IPS DF 6.9 (cell line): ENCODE measurements around the gene MYO1D.

Source experiments
- DNase-seq: peaks from one replicate; pipeline ENCODE4 v3.0.0-alpha.2; 2013; ENCODE audit warnings: low read depth, low spot score
- H3K27ac ChIP-seq: one replicate; pipeline ENCODE4 v1.5.1; 2013; ENCODE audit warnings: low read length, control low read depth
- H3K27me3 ChIP-seq: 2 replicates; pipeline ENCODE4 v1.6.1; 2013; ENCODE audit warnings: mild to moderate bottlenecking, low read length; ENCODE audit not compliant: control insufficient read depth, insufficient read depth
- H3K36me3 ChIP-seq: 2 replicates; pipeline ENCODE4 v1.6.1; 2013; ENCODE audit warnings: low read length; ENCODE audit not compliant: control insufficient read depth, insufficient read depth
- H3K4me1 ChIP-seq: 2 replicates; pipeline ENCODE4 v1.6.1; 2013; ENCODE audit warnings: low read length; ENCODE audit not compliant: control insufficient read depth, insufficient read depth
- H3K4me3 ChIP-seq: 2 replicates; pipeline ENCODE4 v1.5.1; 2013; ENCODE audit warnings: mild to moderate bottlenecking, low read length
- H3K9me3 ChIP-seq: 2 replicates; pipeline ENCODE4 v1.6.1; 2013; ENCODE audit warnings: low read length, inconsistent platforms; ENCODE audit not compliant: control insufficient read depth, insufficient read depth
- WGBS: extraction: QIAGEN DNeasy Blood & Tissue Kit; methylation state at CpG from one replicate; pipeline ENCODE4 v1.1.7; 2013; ENCODE audit warnings: mixed read lengths, missing lambda C conversion rate; ENCODE audit not compliant: insufficient read length, insufficient coverage; 5-methylcytosine and 5-hydroxymethylcytosine counted together

Gene MYO1D

GRCh38 chr17:32615326-32615725, 261.6 kb downstream of the MYO1D start:
- Histone ChIP-seq H3K9me3 (no peaks in the 10 kb centered on the region), H3K27me3 (no peaks in the 10 kb centered on the region), H3K4me1 (no peaks in the 10 kb centered on the region; the same call in 1 of the 2 replicates), H3K27ac (no peak overlapping the region), H3K36me3 (no peaks in the 10 kb centered on the region), H3K4me3 (no peak overlapping the region)
- no CpG with 5 or more reads among the region's 3 CpGs for WGBS
- no peak for DNase-seq

GRCh38 chr17:32610943-32611342, 266.0 kb downstream of the MYO1D start:
- WGBS: no CpG with 5 or more reads among the region's 6 CpGs

GRCh38 chr17:32609884-32610650, 266.9 kb downstream of the MYO1D start:
- no CpG with 5 or more reads among the region's 7 CpGs for WGBS
- Histone ChIP-seq H3K4me1 (no peaks in the 10 kb centered on the region), H3K36me3 (no peaks in the 10 kb centered on the region), H3K27me3 (no peaks in the 10 kb centered on the region), H3K4me3 (no peak overlapping the region), H3K27ac (no peak overlapping the region), H3K9me3 (no peaks in the 10 kb centered on the region)
- no peak for DNase-seq

More at GRCh38 chr17:32610943-32611342, 266.0 kb downstream of the MYO1D start:
- H3K9me3 ChIP-seq: no peaks in the 10 kb centered on the region
- no peaks in the 10 kb centered on the region for H3K4me1 ChIP-seq
- H3K4me3 ChIP-seq: no peak overlapping the region
- H3K27ac ChIP-seq: no peak overlapping the region
- H3K27me3 ChIP-seq: no peaks in the 10 kb centered on the region
- no peaks in the 10 kb centered on the region for H3K36me3 ChIP-seq
- DNase-seq: no peak

- Histone ChIP-seq H3K4me1 (no peaks in the 10 kb centered on the region), H3K9me3 (no peaks in the 10 kb centered on the region), H3K27ac (no peak overlapping the region), H3K27me3 (no peaks in the 10 kb centered on the region), H3K4me3 (no peak overlapping the region), H3K36me3 (no peaks in the 10 kb centered on the region)
- no CpG with 5 or more reads among the region's 7 CpGs for WGBS
- DNase-seq: no peak
These were observed 267.8 kb downstream of the MYO1D start for GRCh38 chr17:32609085-32609484.

GRCh38 chr17:32608267-32608666, 268.7 kb downstream of the MYO1D start:
- no peak for DNase-seq
- Histone ChIP-seq H3K27me3 (no peaks in the 10 kb centered on the region), H3K4me1 (no peaks in the 10 kb centered on the region), H3K36me3 (no peaks in the 10 kb centered on the region), H3K4me3 (no peak overlapping the region), H3K9me3 (no peaks in the 10 kb centered on the region), H3K27ac (no peak overlapping the region)

- Histone ChIP-seq H3K36me3 (no peaks in the 10 kb centered on the region), H3K27me3 (no peaks in the 10 kb centered on the region), H3K9me3 (no peaks in the 10 kb centered on the region), H3K4me1 (no peaks in the 10 kb centered on the region), H3K27ac (no peak overlapping the region), H3K4me3 (no peak overlapping the region)
- DNase-seq: no peak
- WGBS: no CpG with 5 or more reads among the region's 4 CpGs
These were observed 272.0 kb downstream of the MYO1D start for GRCh38 chr17:32604966-32605365.

- no peak for DNase-seq
- H3K4me3 ChIP-seq: no peak overlapping the region
- no peaks in the 10 kb centered on the region for H3K27me3 ChIP-seq
- H3K27ac ChIP-seq: no peak overlapping the region
- no peaks in the 10 kb centered on the region for H3K4me1 ChIP-seq
- H3K9me3 ChIP-seq: no peaks in the 10 kb centered on the region
- H3K36me3 ChIP-seq: no peaks in the 10 kb centered on the region
- no CpG with 5 or more reads among the region's 2 CpGs for WGBS
These were observed 274.5 kb downstream of the MYO1D start for GRCh38 chr17:32602396-32602795.

GRCh38 chr17:32601866-32602265, 275.1 kb downstream of the MYO1D start:
- Histone ChIP-seq H3K27me3 (no peaks in the 10 kb centered on the region), H3K9me3 (no peaks in the 10 kb centered on the region), H3K4me1 (no peaks in the 10 kb centered on the region), H3K27ac (no peak overlapping the region), H3K36me3 (no peaks in the 10 kb centered on the region), H3K4me3 (no peak overlapping the region)
- no peak for DNase-seq
- no CpG with 5 or more reads among the region's 2 CpGs for WGBS

- WGBS: no CpG with 5 or more reads among the region's 2 CpGs
- Histone ChIP-seq H3K36me3 (no peaks in the 10 kb centered on the region), H3K27me3 (no peaks in the 10 kb centered on the region), H3K9me3 (no peaks in the 10 kb centered on the region), H3K4me3 (no peak overlapping the region), H3K4me1 (no peaks in the 10 kb centered on the region), H3K27ac (no peak overlapping the region)
- DNase-seq: no peak
These were observed 280.3 kb downstream of the MYO1D start for GRCh38 chr17:32596628-32597027.

- WGBS: no CpG with 5 or more reads among the region's 8 CpGs
- H3K4me3 ChIP-seq: no peak overlapping the region
- no peak overlapping the region for H3K27ac ChIP-seq
- H3K27me3 ChIP-seq: no peaks in the 10 kb centered on the region
- H3K9me3 ChIP-seq: no peaks in the 10 kb centered on the region
- no peaks in the 10 kb centered on the region for H3K4me1 ChIP-seq
- no peak for DNase-seq
- H3K36me3 ChIP-seq: no peaks in the 10 kb centered on the region
These were observed 280.7 kb downstream of the MYO1D start for GRCh38 chr17:32596206-32596605.

- Histone ChIP-seq H3K27ac (no peak overlapping the region), H3K9me3 (no peaks in the 10 kb centered on the region), H3K4me1 (no peaks in the 10 kb centered on the region), H3K36me3 (no peaks in the 10 kb centered on the region), H3K4me3 (no peak overlapping the region), H3K27me3 (no peaks in the 10 kb centered on the region)
- no peak for DNase-seq
- WGBS: no CpG with 5 or more reads among the region's 1 CpG
These were observed 283.9 kb downstream of the MYO1D start for GRCh38 chr17:32593003-32593402.
